IMR-90 (cell line): Measurements from ENCODE around the gene TTBK2. TPM values are rescaled to one million over a fixed set of nuclear protein-coding genes. Genes with fewer than 3 reads are reported as not detected.

ENCODE experiments used
- ATAC-seq: fragments of 200-7000 bp; cut with Tn5 transposase; 2 replicates; pipeline ENCODE4 v1.9.1; 2020; ENCODE audit warnings: low read depth, mild to moderate bottlenecking, moderate library complexity
- BruUV-seq: library from RNA; stranded (reverse); fragments of 400-500 nt; replicated peaks from 2 replicates; lab custom pipeline; 2021; lab: Mats Ljungman, UMichigan
- CTCF ChIA-PET: fragments of 300-600 bp; formaldehyde crosslinking; extraction: SDS; loops from one replicate; lab custom pipeline; 2021; ENCODE audit warnings: antibody characterized with exemption; lab: Yijun Ruan, JAX
- POLR2A ChIA-PET: fragments of 300-600 bp; sonication (Branson Sonifier 250); formaldehyde crosslinking; loops from one replicate; lab custom pipeline; 2022; ENCODE audit warnings: antibody characterized with exemption; ENCODE audit not compliant: unreplicated experiment; lab: Charles Lee
- DNase-seq: peaks from one replicate; pipeline ENCODE4 v3.0.0; 2013
- H2AFZ ChIP-seq: replicated peaks from 2 replicates; pipeline ENCODE3; 2013; ENCODE audit warnings: low read length, mild to moderate bottlenecking; ENCODE audit not compliant: poor library complexity
- H2AK5ac ChIP-seq: 2 replicates; pipeline ENCODE4 v1.6.1; 2013; ENCODE audit warnings: low read depth, low read length, inconsistent platforms
- H2AK9ac ChIP-seq: replicated peaks from 2 replicates; pipeline ENCODE3; 2013; ENCODE audit warnings: mild to moderate bottlenecking, low read depth, low read length, moderate library complexity; ENCODE audit not compliant: poor library complexity
- H2BK120ac ChIP-seq: 2 replicates; pipeline ENCODE4 v1.6.1; 2013; ENCODE audit warnings: low read depth, low read length, inconsistent platforms
- H2BK15ac ChIP-seq: 3 replicates; pipeline ENCODE4 v1.6.1; 2013; ENCODE audit warnings: low read depth, low read length, inconsistent platforms
- H2BK20ac ChIP-seq: 2 replicates; pipeline ENCODE4 v1.6.1; 2013; ENCODE audit warnings: low read depth, mild to moderate bottlenecking, inconsistent platforms, low read length, moderate library complexity
- H2BK5ac ChIP-seq: 2 replicates; pipeline ENCODE4 v1.6.1; 2013; ENCODE audit warnings: mild to moderate bottlenecking, low read depth, low read length, inconsistent platforms; ENCODE audit not compliant: poor library complexity, severe bottlenecking
- H3K14ac ChIP-seq: replicated peaks from 2 replicates; pipeline ENCODE4 v1.6.1; 2013; ENCODE audit warnings: low read depth, low read length, inconsistent platforms
- H3K18ac ChIP-seq: 2 replicates; pipeline ENCODE4 v1.6.1; 2013; ENCODE audit warnings: low read depth, low read length, control low read depth
- H3K23ac ChIP-seq: 2 replicates; pipeline ENCODE4 v1.6.1; 2013; ENCODE audit warnings: low read depth, low read length, inconsistent platforms
- H3K27ac ChIP-seq: 2 replicates; pipeline ENCODE4 v1.5.1; 2013; ENCODE audit warnings: mild to moderate bottlenecking, control low read depth, low read length; ENCODE audit not compliant: insufficient read depth
- H3K27me3 ChIP-seq: 2 replicates; pipeline ENCODE4 v1.6.1; 2013; ENCODE audit warnings: low read length; ENCODE audit not compliant: control insufficient read depth, insufficient read depth
- H3K36me3 ChIP-seq: 2 replicates; pipeline ENCODE4 v1.6.1; 2013; ENCODE audit warnings: low read length, mixed read lengths; ENCODE audit not compliant: control insufficient read depth, insufficient read depth
- H3K4ac ChIP-seq: 2 replicates; pipeline ENCODE4 v1.6.1; 2013; ENCODE audit warnings: low read depth, low read length, inconsistent platforms
- H3K4me1 ChIP-seq: 2 replicates; pipeline ENCODE4 v1.6.1; 2013; ENCODE audit warnings: low read length, mixed read lengths; ENCODE audit not compliant: control insufficient read depth, insufficient read depth
- H3K4me2 ChIP-seq: 2 replicates; pipeline ENCODE4 v1.6.1; 2013; ENCODE audit warnings: low read depth, mild to moderate bottlenecking, control low read depth, low read length, moderate library complexity
- H3K4me3 ChIP-seq: 2 replicates; pipeline ENCODE4 v1.5.1; 2013; ENCODE audit warnings: low read depth, mild to moderate bottlenecking, control low read depth, low read length, moderate library complexity; ENCODE audit not compliant: insufficient read depth
- H3K56ac ChIP-seq: 2 replicates; pipeline ENCODE4 v1.6.1; 2013; ENCODE audit warnings: low read length, inconsistent platforms; ENCODE audit not compliant: insufficient read depth; ENCODE audit errors: extremely low read depth
- H3K79me1 ChIP-seq, 2 experiments: 2 replicates each; pipeline ENCODE4 v1.6.1; 2013; ENCODE audit warnings: low read length in 2 of 2, inconsistent platforms in 1 of 2, low read depth in 1 of 2
- H3K9ac ChIP-seq: 2 replicates; pipeline ENCODE4 v1.6.1; 2013; ENCODE audit warnings: low read depth, low read length, control low read depth
- H3K9me1 ChIP-seq: 2 replicates; pipeline ENCODE4 v1.6.1; 2013; ENCODE audit warnings: low read length, inconsistent platforms; ENCODE audit not compliant: insufficient read depth
- H3K9me3 ChIP-seq: 2 replicates; pipeline ENCODE4 v1.6.1; 2013; ENCODE audit warnings: low read length; ENCODE audit not compliant: control insufficient read depth, insufficient read depth
- H4K20me1 ChIP-seq: 2 replicates; pipeline ENCODE4 v1.6.1; 2013; ENCODE audit warnings: low read length, inconsistent platforms; ENCODE audit not compliant: insufficient read depth
- H4K5ac ChIP-seq: 2 replicates; pipeline ENCODE4 v1.6.1; 2013; ENCODE audit warnings: mild to moderate bottlenecking, low read depth, low read length, control low read depth
- H4K8ac ChIP-seq, 2 experiments: 2 replicates each; pipeline ENCODE4 v1.6.1; 2013; ENCODE audit warnings: low read depth in 2 of 2, low read length in 2 of 2, control low read depth in 1 of 2, inconsistent platforms in 1 of 2
- H4K91ac ChIP-seq: 2 replicates; pipeline ENCODE4 v1.6.1; 2013; ENCODE audit warnings: low read depth, low read length, inconsistent platforms; ENCODE audit not compliant: insufficient read depth
- BHLHE40 ChIP-seq: fragments of 150-350 bp; IDR thresholded peaks from 2 replicates; pipeline ENCODE4 v1.6.1; 2016; ENCODE audit warnings: mild to moderate bottlenecking, low read depth, low read length
- CEBPB ChIP-seq: IDR thresholded peaks from 2 replicates; pipeline ENCODE4 v1.6.1; 2012; ENCODE audit warnings: low read depth, low read length, improper control_type of control experiment
- CHD1 ChIP-seq: IDR thresholded peaks from 2 replicates; pipeline ENCODE4 v1.6.1; 2012; ENCODE audit warnings: low read depth, low read length, improper control_type of control experiment
- ELK1 ChIP-seq: fragments of 150-350 bp; IDR thresholded peaks from 2 replicates; pipeline ENCODE4 v1.6.1; 2016; ENCODE audit warnings: low read depth, mild to moderate bottlenecking, low read length, moderate library complexity, borderline replicate concordance
- FOS ChIP-seq: fragments of 150-350 bp; IDR thresholded peaks from 2 replicates; pipeline ENCODE4 v1.6.1; 2016; ENCODE audit warnings: low read depth, low read length
- MAFK ChIP-seq: IDR thresholded peaks from 2 replicates; pipeline ENCODE4 v1.6.1; 2012; ENCODE audit warnings: low read depth, low read length, improper control_type of control experiment
- MAZ ChIP-seq: IDR thresholded peaks from 2 replicates; pipeline ENCODE4 v1.6.1; 2012; ENCODE audit warnings: low read depth, mild to moderate bottlenecking, low read length, improper control_type of control experiment, moderate library complexity, borderline replicate concordance
- MXI1 ChIP-seq: IDR thresholded peaks from 2 replicates; pipeline ENCODE4 v1.6.1; 2012; ENCODE audit warnings: low read depth, mild to moderate bottlenecking, low read length, moderate library complexity, borderline replicate concordance
- NFE2L2 ChIP-seq: fragments of 150-350 bp; IDR thresholded peaks from 2 replicates; pipeline ENCODE4 v1.6.1; 2016; ENCODE audit warnings: low read depth, mild to moderate bottlenecking, low read length
- POLR2A ChIP-seq: IDR thresholded peaks from 2 replicates; pipeline ENCODE4 v1.6.1; 2012; ENCODE audit warnings: mild to moderate bottlenecking, low read depth, low read length
- RAD21 ChIP-seq: IDR thresholded peaks from 2 replicates; pipeline ENCODE4 v1.6.1; 2012; ENCODE audit warnings: low read length, improper control_type of control experiment
- RCOR1 ChIP-seq: IDR thresholded peaks from 2 replicates; pipeline ENCODE4 v1.6.1; 2012; ENCODE audit warnings: mild to moderate bottlenecking, low read length, improper control_type of control experiment; ENCODE audit not compliant: insufficient replicate concordance
- RFX5 ChIP-seq: IDR thresholded peaks from 2 replicates; pipeline ENCODE4 v1.8.0; 2012; ENCODE audit warnings: low read depth, mild to moderate bottlenecking, low read length, moderate library complexity
- USF2 ChIP-seq: fragments of 150-350 bp; IDR thresholded peaks from 2 replicates; pipeline ENCODE4 v1.6.1; 2017; ENCODE audit warnings: mild to moderate bottlenecking, antibody characterized with exemption, low read length, low read depth
- WGBS, 2 experiments: methylation state at CpG; one replicate each; pipeline versions ENCODE4 v1.1.5 to v1.1.7; 2013; ENCODE audit warnings: missing lambda C conversion rate in 2 of 2; ENCODE audit not compliant: insufficient read length in 1 of 2; ENCODE audit errors: extremely low coverage in 2 of 2; 5-methylcytosine and 5-hydroxymethylcytosine counted together
- dilution Hi-C: fragments of 300-500 bp; cut with HindIII; formaldehyde crosslinking; loops from one replicate; pipeline ENCODE4 v1.14.3; 2018; ENCODE audit warnings: low sequenced_read_pairs; ENCODE audit not compliant: unreplicated experiment
- in situ Hi-C: fragments of 300-500 bp; cut with MboI; formaldehyde crosslinking; loops from 3 replicates; pipeline ENCODE4 v1.14.3; 2019; ENCODE audit warnings: low sequenced_read_pairs, inconsistent platforms, mixed read lengths
- intact Hi-C: fragments of 100-400 bp; cut with micrococcal nuclease; formaldehyde crosslinking; loops from 2 replicates; pipeline ENCODE4 v1.10.0; 2022
- polyA plus RNA-seq, 3 experiments: library from polyadenylated mRNA; depleted of rRNA; stranded (reverse); fragments of >200 nt; gene quantifications; 2 replicates each; pipeline ENCODE4 v1.2.3, GENCODE V29; 2012; ENCODE audit warnings: low replicate concordance in 1 of 3
- total RNA-seq: library from RNA; depleted of rRNA; stranded (reverse); fragments of >200 nt; gene quantifications from 2 replicates; pipeline ENCODE4 v1.2.3, GENCODE V29; 2012

The TTBK2 gene
- total and polyA plus RNA-seq, 2 of the 4 experiments (the other 2 are of a cell fraction): 2.4 to 3.2 TPM

GRCh38 chr15:42731461-42731860 lies 189.1 kb downstream of the TTBK2 start:
- no peak for DNase-seq
- H3K36me3 ChIP-seq: peaks cover 76% of the 10 kb centered on the region

More at GRCh38 chr15:42731461-42731860, 189.1 kb downstream of the TTBK2 start:
- Histone ChIP-seq H3K14ac (no peak overlapping the region), H3K4me3 (no peak overlapping the region), H2AK5ac (no peak overlapping the region), H2BK15ac (no peak overlapping the region), H3K18ac (no peak overlapping the region), H3K9me3 (no peaks in the 10 kb centered on the region), H3K79me1 (peaks cover 19 to 20% of the 10 kb centered on the region in 2 experiments), H4K20me1 (peaks cover 11% of the 10 kb centered on the region; the same call in 1 of the 2 replicates), H3K4me1 (peaks cover 5% of the 10 kb centered on the region), H3K56ac (no peak overlapping the region), H3K23ac (no peak overlapping the region), H3K9me1 (peaks cover 11% of the 10 kb centered on the region; the same call in 1 of the 2 replicates), H2AFZ (no peak overlapping the region), H2BK120ac (no peak overlapping the region), H3K9ac (no peak overlapping the region), H2AK9ac (no peak overlapping the region), H4K5ac (no peak overlapping the region), H4K8ac (no peak overlapping the region), H2BK20ac (no peak overlapping the region), H3K4me2 (no peak overlapping the region), H3K4ac (no peak overlapping the region), H2BK5ac (no peak overlapping the region), H3K27me3 (no peaks in the 10 kb centered on the region), H4K91ac (no peak overlapping the region), H3K27ac (no peak overlapping the region)
- ChIA-PET POLR2A (no interaction called here), CTCF (no interaction called here)
- WGBS, 2 experiments: no CpG with 5 or more reads among the region's 6 CpGs
- in situ Hi-C loops (no loop called here), intact Hi-C loops (no loop called here), dilution Hi-C loops (no loop called here)
- ATAC-seq: no peak
- TF ChIP-seq CEBPB (no peak), MAFK (no peak), MAZ (no peak), BHLHE40 (no peak), ELK1 (no peak), RCOR1 (no peak), RFX5 (no peak), CHD1 (no peak), RAD21 (no peak), FOS (no peak), MXI1 (no peak), NFE2L2 (no peak), POLR2A (no peak), USF2 (no peak)
- no TSS peak for BruUV-seq
